NCI-H2107 (cell line): ENCODE measurements around the gene TSC22D3.
"Not testable (repeated sequence)": the region's sequence is repeated elsewhere in the genome, so short reads cannot be mapped to it uniquely, and the experiment has no call there.

ENCODE experiments used
- DNase-seq: peaks from one replicate; lab custom pipeline; 2025; lab: John Stamatoyannopoulos, UW

TSC22D3 gene

GRCh38 chrX:107712231-107713202 is 63.1 kb downstream of the TSC22D3 start:
- DNase-seq = no peak

- DNase-seq = no peak
Observed at GRCh38 chrX:107711521-107712181, 63.9 kb downstream of the TSC22D3 start.

GRCh38 chrX:107710617-107711391 is 64.8 kb downstream of the TSC22D3 start:
- DNase-seq = no peak

GRCh38 chrX:107709266-107709806 is 66.3 kb downstream of the TSC22D3 start:
- DNase-seq = no peak

GRCh38 chrX:107708762-107709161 is 66.8 kb downstream of the TSC22D3 start:
- no peak for DNase-seq

- no peak for DNase-seq
Observed at GRCh38 chrX:107707866-107708265, 67.7 kb downstream of the TSC22D3 start.

- DNase-seq = no peak
Observed at GRCh38 chrX:107706309-107706708, 69.3 kb downstream of the TSC22D3 start.

- no peak for DNase-seq
Observed at GRCh38 chrX:107704587-107704986, 71.0 kb downstream of the TSC22D3 start.

GRCh38 chrX:107704181-107704580 is 71.4 kb downstream of the TSC22D3 start:
- no peak for DNase-seq

GRCh38 chrX:107701493-107702121 is 74.0 kb downstream of the TSC22D3 start:
- DNase-seq = no peak

- no peak for DNase-seq
Observed at GRCh38 chrX:107700790-107701189, 74.8 kb downstream of the TSC22D3 start.

GRCh38 chrX:107700317-107700774 is 75.2 kb downstream of the TSC22D3 start:
- DNase-seq = peak; percentile 14

- no peak for DNase-seq
Observed at GRCh38 chrX:107699616-107700015, 76.0 kb downstream of the TSC22D3 start.

GRCh38 chrX:107691024-107691448 is 84.6 kb downstream of the TSC22D3 start:
- no peak for DNase-seq

- no peak for DNase-seq
Observed at GRCh38 chrX:107687445-107687844, 88.1 kb downstream of the TSC22D3 start.

- DNase-seq = no peak
Observed at GRCh38 chrX:107686792-107687191, 88.8 kb downstream of the TSC22D3 start.

GRCh38 chrX:107686026-107686425 is 89.6 kb downstream of the TSC22D3 start:
- DNase-seq = no peak

GRCh38 chrX:107685586-107685985 is 90.0 kb downstream of the TSC22D3 start:
- not testable (repeated sequence) for DNase-seq

- no peak for DNase-seq
Observed at GRCh38 chrX:107684956-107685385, 90.6 kb downstream of the TSC22D3 start.

GRCh38 chrX:107683931-107684330 is 91.7 kb downstream of the TSC22D3 start:
- no peak for DNase-seq
